Brain microvascular endothelial cell (primary cell): ENCODE results near the gene CLEC2D.

Source experiments
- DNase-seq: peaks from one replicate; pipeline ENCODE4 v3.0.0-alpha.2; 2020
- H3K27ac ChIP-seq: fragments of 250-450 bp; sonication (Bioruptor Pico); 2 replicates; pipeline ENCODE4 v1.5.1; 2020; ENCODE audit warnings: mild to moderate bottlenecking, moderate library complexity
- H3K27me3 ChIP-seq: fragments of 250-450 bp; sonication (Bioruptor Pico); replicated peaks from 2 replicates; pipeline ENCODE4 v1.5.1; 2020; ENCODE audit warnings: mild to moderate bottlenecking
- H3K36me3 ChIP-seq: fragments of 250-450 bp; sonication (Bioruptor Pico); replicated peaks from 2 replicates; pipeline ENCODE4 v1.5.1; 2020; ENCODE audit warnings: mild to moderate bottlenecking
- H3K4me3 ChIP-seq: 2 replicates; pipeline ENCODE4 v1.5.1; 2011; ENCODE audit warnings: low read depth, mild to moderate bottlenecking, control low read depth, low read length, moderate library complexity
- CTCF ChIP-seq: IDR thresholded peaks from 2 replicates; pipeline ENCODE4 v1.5.1; 2011; ENCODE audit warnings: low read depth, mild to moderate bottlenecking, moderate library complexity, low read length, control low read depth, inconsistent platforms; ENCODE audit errors: missing control alignments
- in situ Hi-C: cut with HindIII; loops from 2 replicates; pipeline ENCODE4 v1.10.0; 2017; ENCODE audit warnings: low sequenced_read_pairs, low pct_ligation_motif_present

Gene CLEC2D

GRCh38 chr12:9740106-9740750 lies 70.7 kb downstream of the CLEC2D start:
- no peak for TF ChIP-seq CTCF
- Histone ChIP-seq H3K27ac (no peak overlapping the region), H3K27me3 (no peaks in the 10 kb centered on the region), H3K4me3 (peak overlapping the region; percentile 18), H3K36me3 (no peaks in the 10 kb centered on the region)
- in situ Hi-C loops = no loop called here
- DNase-seq = no peak

- no peak for TF ChIP-seq CTCF
- no peaks in the 10 kb centered on the region for H3K27me3 ChIP-seq
- DNase-seq = no peak
- no peaks in the 10 kb centered on the region for H3K36me3 ChIP-seq
- no peak overlapping the region for H3K27ac ChIP-seq
- in situ Hi-C loops = no loop called here
- H3K4me3 ChIP-seq = no peak overlapping the region
These were observed 72.2 kb downstream of the CLEC2D start for GRCh38 chr12:9741726-9742125.

- H3K27me3 ChIP-seq = no peaks in the 10 kb centered on the region
- DNase-seq = no peak
- H3K27ac ChIP-seq = no peak overlapping the region
- no peak for TF ChIP-seq CTCF
- H3K4me3 ChIP-seq = no peak overlapping the region
- no peaks in the 10 kb centered on the region for H3K36me3 ChIP-seq
- in situ Hi-C loops = no loop called here
These were observed 73.1 kb downstream of the CLEC2D start for GRCh38 chr12:9742661-9743060.

GRCh38 chr12:9745199-9745598 lies 75.7 kb downstream of the CLEC2D start:
- DNase-seq = no peak
- Histone ChIP-seq H3K27me3 (no peaks in the 10 kb centered on the region), H3K4me3 (no peak overlapping the region), H3K36me3 (no peaks in the 10 kb centered on the region), H3K27ac (no peak overlapping the region)
- TF ChIP-seq CTCF = no peak
- in situ Hi-C loops = no loop called here
